H9 (cell line): ENCODE measurements around the gene PEX10. TPM values are rescaled to one million over a fixed set of nuclear protein-coding genes. Genes with fewer than 3 reads are reported as not detected.

ENCODE experiments used
- DNase-seq: peaks from one replicate; pipeline ENCODE4 v3.0.0-alpha.2; 2017
- H2AFZ ChIP-seq: one replicate; pipeline ENCODE4 v1.6.1; 2013; ENCODE audit warnings: mild to moderate bottlenecking, low read length, control low read depth, moderate library complexity
- H2AK5ac ChIP-seq: 2 replicates; pipeline ENCODE4 v1.6.1; 2013; ENCODE audit warnings: low read length, control low read depth, mixed read lengths; ENCODE audit not compliant: insufficient read length
- H2BK120ac ChIP-seq: one replicate; pipeline ENCODE4 v1.6.1; 2013; ENCODE audit warnings: low read depth, mild to moderate bottlenecking, low read length, control low read depth, inconsistent platforms; ENCODE audit not compliant: poor library complexity, severe bottlenecking
- H2BK12ac ChIP-seq: 2 replicates; pipeline ENCODE4 v1.6.1; 2013; ENCODE audit warnings: low read length, control low read depth, mixed read lengths, low read depth; ENCODE audit not compliant: insufficient read length
- H2BK15ac ChIP-seq: 2 replicates; pipeline ENCODE4 v1.6.1; 2013; ENCODE audit warnings: low read depth, low read length, control low read depth
- H2BK20ac ChIP-seq: one replicate; pipeline ENCODE4 v1.6.1; 2013; ENCODE audit warnings: low read depth, mild to moderate bottlenecking, low read length, control low read depth, inconsistent platforms; ENCODE audit not compliant: poor library complexity, severe bottlenecking
- H2BK5ac ChIP-seq: 2 replicates; pipeline ENCODE4 v1.6.1; 2013; ENCODE audit warnings: low read length, control low read depth, mixed read lengths; ENCODE audit not compliant: insufficient read length
- H3K14ac ChIP-seq: 2 replicates; pipeline ENCODE4 v1.6.1; 2013; ENCODE audit warnings: low read length, control low read depth; ENCODE audit not compliant: insufficient read depth
- H3K18ac ChIP-seq: 2 replicates; pipeline ENCODE4 v1.6.1; 2013; ENCODE audit warnings: low read depth, mild to moderate bottlenecking, mixed read lengths, low read length, control low read depth; ENCODE audit not compliant: insufficient read length
- H3K23ac ChIP-seq: 2 replicates; pipeline ENCODE4 v1.6.1; 2013; ENCODE audit warnings: low read length, control low read depth, mixed read lengths, low read depth; ENCODE audit not compliant: insufficient read length
- H3K23me2 ChIP-seq: 2 replicates; pipeline ENCODE4 v1.6.1; 2013; ENCODE audit warnings: low read depth, mild to moderate bottlenecking, mixed read lengths, low read length, control low read depth; ENCODE audit not compliant: insufficient read length, poor library complexity, severe bottlenecking
- H3K27ac ChIP-seq: 2 replicates; pipeline ENCODE4 v1.5.1; 2013; ENCODE audit warnings: low read length, control low read depth, mixed read lengths, low read depth; ENCODE audit not compliant: insufficient read length
- H3K27me3 ChIP-seq: 2 replicates; pipeline ENCODE4 v1.6.1; 2013; ENCODE audit warnings: low read length, control low read depth, inconsistent platforms; ENCODE audit not compliant: insufficient read depth
- H3K4ac ChIP-seq: 2 replicates; pipeline ENCODE4 v1.6.1; 2013; ENCODE audit warnings: low read depth, mild to moderate bottlenecking, control low read depth, inconsistent platforms, low read length, moderate library complexity
- H3K4me1 ChIP-seq: 2 replicates; pipeline ENCODE4 v1.6.1; 2013; ENCODE audit warnings: low read length, control low read depth, inconsistent platforms; ENCODE audit not compliant: insufficient read depth
- H3K4me2 ChIP-seq: 2 replicates; pipeline ENCODE4 v1.6.1; 2013; ENCODE audit warnings: low read length, control low read depth, mixed read lengths; ENCODE audit not compliant: insufficient read length, insufficient read depth
- H3K56ac ChIP-seq: 2 replicates; pipeline ENCODE4 v1.6.1; 2013; ENCODE audit warnings: low read depth, mild to moderate bottlenecking, mixed read lengths, low read length, control low read depth; ENCODE audit not compliant: insufficient read length
- H3K79me1 ChIP-seq: 2 replicates; pipeline ENCODE4 v1.6.1; 2013; ENCODE audit warnings: low read depth, mild to moderate bottlenecking, moderate library complexity, low read length, control low read depth, inconsistent platforms; ENCODE audit not compliant: insufficient read depth, poor library complexity, severe bottlenecking
- H3K79me2 ChIP-seq: 2 replicates; pipeline ENCODE4 v1.6.1; 2013; ENCODE audit warnings: low read length, control low read depth, inconsistent platforms; ENCODE audit not compliant: insufficient read depth
- H3K9ac ChIP-seq: 2 replicates; pipeline ENCODE4 v1.6.1; 2013; ENCODE audit warnings: low read length, control low read depth, mixed read lengths; ENCODE audit not compliant: insufficient read length; ENCODE audit errors: extremely low read depth
- H3K9me3 ChIP-seq: one replicate; pipeline ENCODE4 v1.6.1; 2013; ENCODE audit warnings: low read depth, low read length, inconsistent platforms; ENCODE audit not compliant: control insufficient read depth
- H3T11ph ChIP-seq: one replicate; pipeline ENCODE4 v1.6.1; 2013; ENCODE audit warnings: mild to moderate bottlenecking, low read length, control low read depth, inconsistent platforms
- H4K20me1 ChIP-seq: one replicate; pipeline ENCODE4 v1.6.1; 2013; ENCODE audit not compliant: control insufficient read depth, insufficient read length, insufficient read depth
- H4K5ac ChIP-seq: 2 replicates; pipeline ENCODE4 v1.6.1; 2013; ENCODE audit warnings: low read depth, mild to moderate bottlenecking, mixed read lengths, low read length, control low read depth; ENCODE audit not compliant: insufficient read length
- H4K8ac ChIP-seq: replicated peaks from 2 replicates; pipeline ENCODE4 v1.6.1; 2013; ENCODE audit warnings: low read length, control low read depth, mixed read lengths, low read depth; ENCODE audit not compliant: insufficient read length
- H4K91ac ChIP-seq: 2 replicates; pipeline ENCODE4 v1.6.1; 2013; ENCODE audit warnings: low read depth, mild to moderate bottlenecking, moderate library complexity, mixed read lengths, low read length, control low read depth; ENCODE audit not compliant: insufficient read length
- H3K27ac Mint-ChIP-seq, 3 experiments: 2 replicates in 2 of 3; 3 replicates in 1 of 3; pipeline ENCODE4 v1.8.0; 2020 to 2021; ENCODE audit warnings: mixed read lengths in 3 of 3, mild to moderate bottlenecking in 1 of 3, moderate library complexity in 1 of 3
- H3K27me3 Mint-ChIP-seq: 2 replicates; pipeline ENCODE4 v1.8.0; 2021; ENCODE audit warnings: low read depth, mild to moderate bottlenecking, moderate library complexity, mixed read lengths
- H3K36me3 Mint-ChIP-seq, 3 experiments: 2 replicates in 2 of 3; 3 replicates in 1 of 3; pipeline ENCODE4 v1.8.0; 2020 to 2021; ENCODE audit warnings: low read depth in 3 of 3, mixed read lengths in 3 of 3; ENCODE audit not compliant: insufficient read depth in 1 of 3
- H3K4me1 Mint-ChIP-seq, 2 experiments: 2 replicates each; pipeline ENCODE4 v1.8.0; 2020; ENCODE audit warnings: mixed read lengths in 2 of 2
- H3K4me3 Mint-ChIP-seq, 2 experiments: 2 replicates in 1 of 2; 3 replicates in 1 of 2; pipeline ENCODE4 v1.8.0; 2020 to 2021; ENCODE audit warnings: mild to moderate bottlenecking in 2 of 2, mixed read lengths in 2 of 2, moderate library complexity in 1 of 2
- H3K9me3 Mint-ChIP-seq, 2 experiments: 2 replicates in 1 of 2; 3 replicates in 1 of 2; pipeline ENCODE4 v1.8.0; 2020; ENCODE audit warnings: mild to moderate bottlenecking in 2 of 2, mixed read lengths in 2 of 2, moderate library complexity in 1 of 2
- CTCF ChIP-seq: fragments of 200-600 bp; sonication (generic); conservative IDR thresholded peaks from 3 replicates; pipeline ENCODE4 v1.8.0; 2021; ENCODE audit warnings: antibody characterized with exemption, mild to moderate bottlenecking
- WGBS: extraction: QIAGEN DNeasy Blood & Tissue Kit; methylation state at CpG from one replicate; pipeline ENCODE4 v1.1.7; 2013; ENCODE audit warnings: missing lambda C conversion rate, low lambda C conversion rate, mixed read lengths; ENCODE audit not compliant: insufficient read length; ENCODE audit errors: extremely low coverage; 5-methylcytosine and 5-hydroxymethylcytosine counted together
- total RNA-seq: library from RNA; stranded (reverse); gene quantifications from 2 replicates; pipeline ENCODE4 v1.2.1, GENCODE V29; 2021

PEX10 gene
- total RNA-seq, 1 experiment from 2014 or later, result 34.4 TPM

- no CpG with 5 or more reads among the region's 13 CpGs for WGBS
- no peak for DNase-seq
- H3K27ac ChIP-seq, result no peak overlapping the region
- no peak overlapping the region for H3K9ac ChIP-seq
- no peak overlapping the region for H3K27ac Mint-ChIP-seq
- peaks cover 15% of the 10 kb centered on the region for H3K23me2 ChIP-seq
- no peak overlapping the region for H2BK5ac ChIP-seq
- no peak overlapping the region for H3K14ac ChIP-seq
- no peak overlapping the region for H2AK5ac ChIP-seq
- no peak overlapping the region for H3K4me2 ChIP-seq
- H2BK20ac ChIP-seq, result no peak overlapping the region
- H3K56ac ChIP-seq, result no peak overlapping the region
- no peaks in the 10 kb centered on the region for H3K79me1 ChIP-seq
- H3K18ac ChIP-seq, result no peak overlapping the region
- H3K9me3 ChIP-seq, result no peaks in the 10 kb centered on the region
- H3K4ac ChIP-seq, result no peak overlapping the region
- no peak overlapping the region for H2BK15ac ChIP-seq
- H3K27me3 ChIP-seq, result no peaks in the 10 kb centered on the region
- H3K79me2 ChIP-seq, result no peaks in the 10 kb centered on the region
- H4K5ac ChIP-seq, result no peak overlapping the region
- no peak overlapping the region for H2AFZ ChIP-seq
- H2BK120ac ChIP-seq, result no peak overlapping the region
- H3K4me3 Mint-ChIP-seq, result no peak overlapping the region
- H2BK12ac ChIP-seq, result no peak overlapping the region
- H4K20me1 ChIP-seq, result no peaks in the 10 kb centered on the region
- H3K9me3 Mint-ChIP-seq, result no peaks in the 10 kb centered on the region
- H3K27me3 Mint-ChIP-seq, result no peaks in the 10 kb centered on the region; the same call in none of the 2 replicates
- TF ChIP-seq CTCF, result no peak
- no peaks in the 10 kb centered on the region for H3K4me1 ChIP-seq
- no peak overlapping the region for H4K8ac ChIP-seq
- no peak overlapping the region for H3T11ph ChIP-seq
- no peak overlapping the region for H3K23ac ChIP-seq
- H3K4me1 Mint-ChIP-seq, result peaks cover 7 to 14% of the 10 kb centered on the region in 2 experiments
- no peak overlapping the region for H4K91ac ChIP-seq
- peaks cover 13 to 55% (median 47%) of the 10 kb centered on the region in 3 experiments; a peak in 6 of 7 replicates for H3K36me3 Mint-ChIP-seq
Measured at GRCh38 chr1:2408859-2409276, 3.5 kb downstream of the PEX10 start.
